HL-60 (cell line): Measurements from ENCODE around the gene TRIM3.

Source experiments
- GABPA ChIP-seq: IDR thresholded peaks from 2 replicates; pipeline ENCODE4 v1.6.1; 2012; ENCODE audit warnings: low read depth
- POLR2AphosphoS5 ChIP-seq: IDR thresholded peaks from 2 replicates; pipeline ENCODE4 v1.6.1; 2012; ENCODE audit warnings: low read depth
- TF ChIP-seq, protein P1 (sequence below): IDR thresholded peaks from one replicate; pipeline ENCODE4 v1.5.1; 2011; ENCODE audit warnings: low read length, control low read depth, inconsistent platforms; ENCODE audit not compliant: insufficient read depth
- TF ChIP-seq, protein P2 (sequence below): IDR thresholded peaks from 2 replicates; pipeline ENCODE4 v1.6.1; 2012; ENCODE audit warnings: low read depth; ENCODE audit not compliant: insufficient replicate concordance

DNA sequence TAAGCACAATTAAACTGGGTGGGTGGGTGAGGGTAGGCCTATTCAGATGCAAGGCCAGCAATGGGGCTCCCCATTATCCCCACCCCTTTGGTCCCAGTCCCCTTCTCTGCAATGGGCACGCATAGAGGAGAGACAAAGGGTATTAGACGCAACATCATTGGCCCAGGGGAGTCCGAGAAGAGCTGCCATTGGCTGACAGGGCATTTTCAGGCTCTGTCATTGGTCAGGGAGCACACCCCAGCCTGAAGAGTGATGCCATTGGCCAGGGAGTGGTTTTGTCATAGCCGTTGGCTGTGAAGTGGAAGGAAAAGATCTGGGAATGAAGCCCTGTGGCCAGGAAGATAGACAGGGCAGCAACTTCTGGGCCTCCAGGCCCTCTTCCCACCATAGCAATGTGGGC lies 2.8 kb upstream of the TRIM3 start:
- no peak for TF ChIP-seq POLR2AphosphoS5
- TF ChIP-seq, protein P1, sequence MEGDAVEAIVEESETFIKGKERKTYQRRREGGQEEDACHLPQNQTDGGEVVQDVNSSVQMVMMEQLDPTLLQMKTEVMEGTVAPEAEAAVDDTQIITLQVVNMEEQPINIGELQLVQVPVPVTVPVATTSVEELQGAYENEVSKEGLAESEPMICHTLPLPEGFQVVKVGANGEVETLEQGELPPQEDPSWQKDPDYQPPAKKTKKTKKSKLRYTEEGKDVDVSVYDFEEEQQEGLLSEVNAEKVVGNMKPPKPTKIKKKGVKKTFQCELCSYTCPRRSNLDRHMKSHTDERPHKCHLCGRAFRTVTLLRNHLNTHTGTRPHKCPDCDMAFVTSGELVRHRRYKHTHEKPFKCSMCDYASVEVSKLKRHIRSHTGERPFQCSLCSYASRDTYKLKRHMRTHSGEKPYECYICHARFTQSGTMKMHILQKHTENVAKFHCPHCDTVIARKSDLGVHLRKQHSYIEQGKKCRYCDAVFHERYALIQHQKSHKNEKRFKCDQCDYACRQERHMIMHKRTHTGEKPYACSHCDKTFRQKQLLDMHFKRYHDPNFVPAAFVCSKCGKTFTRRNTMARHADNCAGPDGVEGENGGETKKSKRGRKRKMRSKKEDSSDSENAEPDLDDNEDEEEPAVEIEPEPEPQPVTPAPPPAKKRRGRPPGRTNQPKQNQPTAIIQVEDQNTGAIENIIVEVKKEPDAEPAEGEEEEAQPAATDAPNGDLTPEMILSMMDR: no peak
- TF ChIP-seq, protein P2, sequence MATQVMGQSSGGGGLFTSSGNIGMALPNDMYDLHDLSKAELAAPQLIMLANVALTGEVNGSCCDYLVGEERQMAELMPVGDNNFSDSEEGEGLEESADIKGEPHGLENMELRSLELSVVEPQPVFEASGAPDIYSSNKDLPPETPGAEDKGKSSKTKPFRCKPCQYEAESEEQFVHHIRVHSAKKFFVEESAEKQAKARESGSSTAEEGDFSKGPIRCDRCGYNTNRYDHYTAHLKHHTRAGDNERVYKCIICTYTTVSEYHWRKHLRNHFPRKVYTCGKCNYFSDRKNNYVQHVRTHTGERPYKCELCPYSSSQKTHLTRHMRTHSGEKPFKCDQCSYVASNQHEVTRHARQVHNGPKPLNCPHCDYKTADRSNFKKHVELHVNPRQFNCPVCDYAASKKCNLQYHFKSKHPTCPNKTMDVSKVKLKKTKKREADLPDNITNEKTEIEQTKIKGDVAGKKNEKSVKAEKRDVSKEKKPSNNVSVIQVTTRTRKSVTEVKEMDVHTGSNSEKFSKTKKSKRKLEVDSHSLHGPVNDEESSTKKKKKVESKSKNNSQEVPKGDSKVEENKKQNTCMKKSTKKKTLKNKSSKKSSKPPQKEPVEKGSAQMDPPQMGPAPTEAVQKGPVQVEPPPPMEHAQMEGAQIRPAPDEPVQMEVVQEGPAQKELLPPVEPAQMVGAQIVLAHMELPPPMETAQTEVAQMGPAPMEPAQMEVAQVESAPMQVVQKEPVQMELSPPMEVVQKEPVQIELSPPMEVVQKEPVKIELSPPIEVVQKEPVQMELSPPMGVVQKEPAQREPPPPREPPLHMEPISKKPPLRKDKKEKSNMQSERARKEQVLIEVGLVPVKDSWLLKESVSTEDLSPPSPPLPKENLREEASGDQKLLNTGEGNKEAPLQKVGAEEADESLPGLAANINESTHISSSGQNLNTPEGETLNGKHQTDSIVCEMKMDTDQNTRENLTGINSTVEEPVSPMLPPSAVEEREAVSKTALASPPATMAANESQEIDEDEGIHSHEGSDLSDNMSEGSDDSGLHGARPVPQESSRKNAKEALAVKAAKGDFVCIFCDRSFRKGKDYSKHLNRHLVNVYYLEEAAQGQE: no peak
- TF ChIP-seq GABPA: no peak
